ENCODE data around the gene PRUNE2.

DNA sequence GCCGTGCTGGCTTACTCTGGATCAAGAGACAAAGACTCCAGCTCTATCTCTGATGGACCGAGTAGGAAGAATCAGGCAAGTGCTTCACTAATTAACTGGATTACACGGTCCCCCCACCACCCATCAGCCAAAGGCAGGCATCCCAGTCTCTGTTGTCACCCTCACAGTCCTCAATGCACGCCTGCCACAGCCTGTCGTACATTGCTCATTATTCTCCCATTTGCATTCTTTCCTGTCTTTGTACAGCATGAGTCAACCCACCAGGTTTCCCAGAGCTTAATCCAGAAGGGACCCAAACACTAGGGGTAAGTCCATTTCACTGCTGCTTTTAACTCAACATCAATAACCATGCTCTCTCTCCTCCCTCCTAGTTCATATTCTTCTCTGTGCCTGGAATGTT is 97.3 kb downstream of the PRUNE2 start:
- TF ChIP-seq POLR2A (IDR thresholded peaks at IDR 0.05), result no peak
- TF ChIP-seq, protein P1, sequence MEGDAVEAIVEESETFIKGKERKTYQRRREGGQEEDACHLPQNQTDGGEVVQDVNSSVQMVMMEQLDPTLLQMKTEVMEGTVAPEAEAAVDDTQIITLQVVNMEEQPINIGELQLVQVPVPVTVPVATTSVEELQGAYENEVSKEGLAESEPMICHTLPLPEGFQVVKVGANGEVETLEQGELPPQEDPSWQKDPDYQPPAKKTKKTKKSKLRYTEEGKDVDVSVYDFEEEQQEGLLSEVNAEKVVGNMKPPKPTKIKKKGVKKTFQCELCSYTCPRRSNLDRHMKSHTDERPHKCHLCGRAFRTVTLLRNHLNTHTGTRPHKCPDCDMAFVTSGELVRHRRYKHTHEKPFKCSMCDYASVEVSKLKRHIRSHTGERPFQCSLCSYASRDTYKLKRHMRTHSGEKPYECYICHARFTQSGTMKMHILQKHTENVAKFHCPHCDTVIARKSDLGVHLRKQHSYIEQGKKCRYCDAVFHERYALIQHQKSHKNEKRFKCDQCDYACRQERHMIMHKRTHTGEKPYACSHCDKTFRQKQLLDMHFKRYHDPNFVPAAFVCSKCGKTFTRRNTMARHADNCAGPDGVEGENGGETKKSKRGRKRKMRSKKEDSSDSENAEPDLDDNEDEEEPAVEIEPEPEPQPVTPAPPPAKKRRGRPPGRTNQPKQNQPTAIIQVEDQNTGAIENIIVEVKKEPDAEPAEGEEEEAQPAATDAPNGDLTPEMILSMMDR (IDR thresholded peaks at IDR 0.05), result no peak

Measured in transverse colon (tissue), 3 donors.